ENCODE measurements around the gene RMC1. TPM values are rescaled to one million over a fixed set of nuclear protein-coding genes. Genes with fewer than 3 reads are reported as not detected.

The RMC1 gene
- total RNA-seq, 2 donors from 2014 or later = 9.9 to 15.5 TPM

GRCh38 chr18:23495723-23496440, 7.4 kb upstream of the RMC1 start:
- H3K9me3 ChIP-seq = peaks cover 0 to 3% (median 0%) of the 10 kb centered on the region in 3 donors
- no peaks in the 10 kb centered on the region for H3K4me1 ChIP-seq
- ATAC-seq (no peak), DNase-seq (no peak)
- H3K27me3 ChIP-seq = no peaks in the 10 kb centered on the region
- H3K4me3 ChIP-seq = no peak overlapping the region
- intact Hi-C loops (cut with DNase I) = no loop called here
- H3K27ac ChIP-seq = no peak overlapping the region
- no peaks in the 10 kb centered on the region for H3K36me3 ChIP-seq (replicated peaks in 1 of 2; ENCODE audit: insufficient read depth in 1 of 2, low read depth in 2 of 2)
- no peak for TF ChIP-seq POLR2A (IDR thresholded peaks at IDR 0.05)
- no peak for TF ChIP-seq CTCF (IDR thresholded peaks at IDR 0.05)
- whole genome bisulfite sequencing, 2 donors = 60 to 79% methylated on average over 12 of the region's 12 CpGs

DNA sequence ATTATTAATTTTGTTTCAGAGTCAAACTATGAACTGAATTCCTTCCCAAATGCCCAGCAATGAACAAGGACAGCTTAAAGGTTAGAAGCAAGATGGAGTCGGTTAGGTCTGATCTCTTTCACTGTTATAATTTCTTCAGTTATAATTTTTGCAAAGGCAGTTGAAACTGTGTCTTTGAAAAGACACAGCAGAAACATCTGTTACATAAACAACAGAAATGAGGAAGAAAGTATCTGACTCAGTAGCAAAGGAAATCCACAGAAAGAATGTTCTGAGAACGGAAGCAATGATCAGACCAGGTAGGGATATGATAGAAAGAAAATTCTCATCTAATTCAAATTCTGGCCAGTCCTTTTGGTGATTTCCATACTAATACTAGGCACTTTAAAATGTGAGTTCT, 5.2 kb upstream of the RMC1 start:
- Histone ChIP-seq H3K36me3 (replicated peaks in 1 of 2; ENCODE audit: insufficient read depth in 1 of 2, low read depth in 2 of 2) (no peaks in the 10 kb centered on the region), H3K4me3 (no peak overlapping the region), H3K9me3 (no peaks in the 10 kb centered on the region), H3K4me1 (peaks cover 6% of the 10 kb centered on the region), H3K27me3 (no peaks in the 10 kb centered on the region), H3K27ac (no peak overlapping the region)
- TF ChIP-seq CTCF (IDR thresholded peaks at IDR 0.05) (no peak), POLR2A (IDR thresholded peaks at IDR 0.05) (no peak)
- DNase-seq (no peak), ATAC-seq (no peak)
- intact Hi-C loops (cut with DNase I) = no loop called here
- WGBS, 2 donors = 83 to 93% methylated on average over 2 of the region's 2 CpGs

- TF ChIP-seq POLR2A (IDR thresholded peaks at IDR 0.05) (no peak), CTCF (IDR thresholded peaks at IDR 0.05) (peak; percentile 51 to 78 (median 63))
- DNase-seq (peak; percentile 63 to 85 (median 74)), ATAC-seq (no peak)
- Histone ChIP-seq H3K27ac (no peak overlapping the region), H3K4me3 (no peak overlapping the region), H3K27me3 (no peaks in the 10 kb centered on the region), H3K4me1 (peaks cover 6% of the 10 kb centered on the region), H3K36me3 (replicated peaks in 1 of 2; ENCODE audit: insufficient read depth in 1 of 2, low read depth in 2 of 2) (no peaks in the 10 kb centered on the region), H3K9me3 (no peaks in the 10 kb centered on the region)
- intact Hi-C loops (cut with DNase I) = no loop called here
- 20 to 30% methylated on average over 5 of the region's 5 CpGs for WGBS, 2 donors
Measured at GRCh38 chr18:23498877-23499276, 4.4 kb upstream of the RMC1 start.

DNA sequence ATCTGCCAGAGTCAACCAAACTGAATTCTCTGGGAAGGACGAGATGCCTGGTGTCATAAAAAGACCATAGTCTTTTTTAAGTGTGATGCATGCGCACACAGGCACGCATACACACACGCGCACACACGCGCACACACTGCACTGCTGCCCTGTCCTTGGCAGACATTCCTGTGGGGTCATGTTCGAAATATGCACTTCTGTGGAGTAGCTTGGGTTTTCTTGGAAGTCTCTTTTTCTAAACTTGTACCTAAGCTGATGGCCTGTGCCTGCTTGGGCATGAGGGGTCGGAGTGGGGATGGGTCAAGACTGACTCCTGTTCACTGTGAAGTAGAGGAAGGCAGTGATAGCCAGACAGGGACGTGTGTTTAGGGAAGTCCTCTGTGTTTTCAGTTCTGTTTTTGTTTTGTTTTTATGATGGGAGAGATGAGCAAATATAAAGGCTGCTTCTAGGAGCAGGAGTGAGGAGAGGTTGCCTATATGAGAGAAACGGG, 4.0 kb upstream of the RMC1 start:
- DNase-seq = no peak
- 43 to 66% methylated on average over 11 of the region's 11 CpGs for WGBS, 2 donors

More for the DNA sequence above, 4.0 kb upstream of the RMC1 start:
- TF ChIP-seq POLR2A (IDR thresholded peaks at IDR 0.05) (no peak), CTCF (IDR thresholded peaks at IDR 0.05) (no peak)
- Histone ChIP-seq H3K27me3 (no peaks in the 10 kb centered on the region), H3K4me3 (no peak overlapping the region), H3K27ac (no peak overlapping the region), H3K4me1 (peaks cover 9% of the 10 kb centered on the region), H3K36me3 (replicated peaks in 1 of 2; ENCODE audit: insufficient read depth in 1 of 2, low read depth in 2 of 2) (no peaks in the 10 kb centered on the region), H3K9me3 (no peaks in the 10 kb centered on the region)
- intact Hi-C loops (cut with DNase I) = no loop called here
- ATAC-seq = no peak
